Measurements from ENCODE around the gene TACC3.
A peak's percentile ranks its signal among the peaks of the same experiment; 100 is the strongest.

TACC3 gene

GRCh38 chr4:1705732-1706131 lies 15.6 kb upstream of the TACC3 start:
- DNase-seq, result no peak

GRCh38 chr4:1706358-1706757 lies 15.0 kb upstream of the TACC3 start:
- no peak for DNase-seq

GRCh38 chr4:1708581-1708980 lies 12.7 kb upstream of the TACC3 start:
- DNase-seq, result no peak

GRCh38 chr4:1711055-1711570 lies 10.2 kb upstream of the TACC3 start:
- no peak for DNase-seq

GRCh38 chr4:1711571-1712215 lies 9.6 kb upstream of the TACC3 start:
- DNase-seq, result no peak

GRCh38 chr4:1712216-1713002 lies 8.9 kb upstream of the TACC3 start, which contains the start of gene SLBP:
Gene SLBP, minus strand, starts transcription at chr4:1712319. Its CDS starts 131 bp downstream, at chr4:1712188.
- DNase-seq, result peak; percentile 87

- no peak for DNase-seq
Measured at GRCh38 chr4:1713003-1713851, 8.1 kb upstream of the TACC3 start.

GRCh38 chr4:1714303-1715001 lies 6.9 kb upstream of the TACC3 start:
- DNase-seq, result no peak

GRCh38 chr4:1715002-1715758 lies 6.1 kb upstream of the TACC3 start:
- DNase-seq, result no peak

- no peak for DNase-seq
Measured at GRCh38 chr4:1716065-1716945, 5.0 kb upstream of the TACC3 start.

- DNase-seq, result no peak
Measured at GRCh38 chr4:1717129-1718094, 3.9 kb upstream of the TACC3 start.

- DNase-seq, result no peak
Measured at GRCh38 chr4:1718095-1718850, 3.0 kb upstream of the TACC3 start.

GRCh38 chr4:1720163-1720983 lies 948 bp upstream of the TACC3 start:
- DNase-seq, result no peak

GRCh38 chr4:1721666-1722550 lies 587 bp downstream of the TACC3 start:
- DNase-seq, result no peak

GRCh38 chr4:1722551-1723118 lies 1.3 kb downstream of the TACC3 start:
- no peak for DNase-seq

GRCh38 chr4:1723131-1723801 lies 1.9 kb downstream of the TACC3 start:
- no peak for DNase-seq
